Measurements from ENCODE around the gene SHANK2.

SHANK2 gene

GRCh38 chr11:71228961-71229360 is 23.4 kb downstream of the SHANK2 start:
- no peak overlapping the region for H3K4me3 ChIP-seq (ENCODE audit: low read depth, low read length)
- DNase-seq (ENCODE audit: low read depth) = no peak
- TF ChIP-seq CTCF (IDR thresholded peaks at IDR 0.05; ENCODE audit: insufficient read depth, low read depth, low read length, missing control alignments) = no peak

GRCh38 chr11:71227058-71227659 is 25.2 kb downstream of the SHANK2 start:
- no peak for TF ChIP-seq CTCF (IDR thresholded peaks at IDR 0.05; ENCODE audit: insufficient read depth, low read depth, low read length, missing control alignments)
- no peak for DNase-seq (ENCODE audit: low read depth)
- no peak overlapping the region for H3K4me3 ChIP-seq (ENCODE audit: low read depth, low read length)

GRCh38 chr11:71223671-71224660 is 28.4 kb downstream of the SHANK2 start:
- H3K4me3 ChIP-seq (ENCODE audit: low read depth, low read length) = no peak overlapping the region
- DNase-seq (ENCODE audit: low read depth) = no peak
- no peak for TF ChIP-seq CTCF (IDR thresholded peaks at IDR 0.05; ENCODE audit: insufficient read depth, low read depth, low read length, missing control alignments)

GRCh38 chr11:71223081-71223405 is 29.3 kb downstream of the SHANK2 start:
- no peak for DNase-seq (ENCODE audit: low read depth)
- no peak overlapping the region for H3K4me3 ChIP-seq (ENCODE audit: low read depth, low read length)
- TF ChIP-seq CTCF (IDR thresholded peaks at IDR 0.05; ENCODE audit: insufficient read depth, low read depth, low read length, missing control alignments) = no peak

GRCh38 chr11:71222318-71223080 is 29.9 kb downstream of the SHANK2 start:
- no peak for TF ChIP-seq CTCF (IDR thresholded peaks at IDR 0.05; ENCODE audit: insufficient read depth, low read depth, low read length, missing control alignments)

GRCh38 chr11:71221821-71222220 is 30.6 kb downstream of the SHANK2 start:
- H3K4me3 ChIP-seq (ENCODE audit: low read depth, low read length) = no peak overlapping the region
- DNase-seq (ENCODE audit: low read depth) = no peak
- no peak for TF ChIP-seq CTCF (IDR thresholded peaks at IDR 0.05; ENCODE audit: insufficient read depth, low read depth, low read length, missing control alignments)

More at GRCh38 chr11:71222318-71223080, 29.9 kb downstream of the SHANK2 start:
- DNase-seq (ENCODE audit: low read depth) = no peak
- no peak overlapping the region for H3K4me3 ChIP-seq (ENCODE audit: low read depth, low read length)
